Colonic mucosa (tissue), 4 donors: ENCODE measurements around the gene NFASC. TPM values are rescaled to one million over a fixed set of nuclear protein-coding genes. Genes with fewer than 3 reads are reported as not detected.

Experiments
- DNase-seq: peaks from one replicate; pipeline ENCODE4 v3.0.0-alpha.2; 2020
- H3K27ac ChIP-seq: fragments of 200-600 bp; one replicate; pipeline ENCODE4 v1.8.0; 2021
- H3K27me3 ChIP-seq: fragments of 200-600 bp; one replicate; pipeline ENCODE4 v1.8.0; 2021
- H3K36me3 ChIP-seq: fragments of 200-600 bp; one replicate; pipeline ENCODE4 v1.8.0; 2021
- H3K4me1 ChIP-seq: fragments of 200-600 bp; one replicate; pipeline ENCODE4 v1.8.0; 2021; ENCODE audit warnings: mild to moderate bottlenecking
- H3K4me3 ChIP-seq: fragments of 200-600 bp; one replicate; pipeline ENCODE4 v1.8.0; 2021
- H3K9ac ChIP-seq, 2 donors: one replicate each; pipeline ENCODE4 v1.7.0; 2013; ENCODE audit warnings: control low read depth in 2 of 2, low read depth in 2 of 2, low read length in 2 of 2
- H3K9me3 ChIP-seq: fragments of 200-600 bp; one replicate; pipeline ENCODE4 v1.8.0; 2021
- intact Hi-C: fragments of 100-400 bp; cut with DNase I; formaldehyde crosslinking; loops from one replicate; pipeline ENCODE4 v1.14.1; 2022
- total RNA-seq, 2 donors: library from RNA; stranded (reverse); fragmentation: NEBNext Ultra II Directional in 1 of 2; extraction: Animal tissue kit (Norgen Biotek cat#: 25700) in 1 of 2; gene quantifications; one replicate each; pipeline ENCODE4 v1.2.1, GENCODE V29; 2021
- TF ChIP-seq, protein P1 (sequence below): fragments of 200-600 bp; IDR thresholded peaks from one replicate; pipeline ENCODE4 v1.8.0; 2022; ENCODE audit warnings: antibody characterized with exemption, mild to moderate bottlenecking
- donor health status: healthy.
- donor health status: DM: no; HTN: no; CAD: no.
- donor health status: DM: no; HTN: no; CAD: no.

NFASC gene
- total RNA-seq, result 10 to 100 TPM; 12.1 to 13.9 TPM

- H3K9me3 ChIP-seq, result no peaks in the 10 kb centered on the region
- no peak within 1 kb of the TSS for H3K4me3 ChIP-seq
- intact Hi-C loops, result no loop called here
- no peaks in the 10 kb centered on the region for H3K27me3 ChIP-seq
- TF ChIP-seq, protein P1, sequence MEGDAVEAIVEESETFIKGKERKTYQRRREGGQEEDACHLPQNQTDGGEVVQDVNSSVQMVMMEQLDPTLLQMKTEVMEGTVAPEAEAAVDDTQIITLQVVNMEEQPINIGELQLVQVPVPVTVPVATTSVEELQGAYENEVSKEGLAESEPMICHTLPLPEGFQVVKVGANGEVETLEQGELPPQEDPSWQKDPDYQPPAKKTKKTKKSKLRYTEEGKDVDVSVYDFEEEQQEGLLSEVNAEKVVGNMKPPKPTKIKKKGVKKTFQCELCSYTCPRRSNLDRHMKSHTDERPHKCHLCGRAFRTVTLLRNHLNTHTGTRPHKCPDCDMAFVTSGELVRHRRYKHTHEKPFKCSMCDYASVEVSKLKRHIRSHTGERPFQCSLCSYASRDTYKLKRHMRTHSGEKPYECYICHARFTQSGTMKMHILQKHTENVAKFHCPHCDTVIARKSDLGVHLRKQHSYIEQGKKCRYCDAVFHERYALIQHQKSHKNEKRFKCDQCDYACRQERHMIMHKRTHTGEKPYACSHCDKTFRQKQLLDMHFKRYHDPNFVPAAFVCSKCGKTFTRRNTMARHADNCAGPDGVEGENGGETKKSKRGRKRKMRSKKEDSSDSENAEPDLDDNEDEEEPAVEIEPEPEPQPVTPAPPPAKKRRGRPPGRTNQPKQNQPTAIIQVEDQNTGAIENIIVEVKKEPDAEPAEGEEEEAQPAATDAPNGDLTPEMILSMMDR, result no peak
- H3K27ac ChIP-seq, result no peak within 1 kb of the TSS
- H3K4me1 ChIP-seq, result no peaks in the 10 kb centered on the region
- DNase-seq, result no peak
- no peaks in the 10 kb centered on the region for H3K36me3 ChIP-seq
- H3K9ac ChIP-seq, result no peak within 1 kb of the TSS
Measured at GRCh38 chr1:204870160-204870912, at the start of gene NFASC. Gene NFASC (plus strand): TSS chr1:204870862. CDS start chr1:204944316, 73,454 bp downstream.

- TF ChIP-seq, protein P1, result no peak
- intact Hi-C loops, result no loop called here
- H3K9ac ChIP-seq, result no peak overlapping the region
- no peak overlapping the region for H3K4me3 ChIP-seq
- no peaks in the 10 kb centered on the region for H3K27me3 ChIP-seq
- no peak overlapping the region for H3K27ac ChIP-seq
- H3K4me1 ChIP-seq, result no peaks in the 10 kb centered on the region
- no peaks in the 10 kb centered on the region for H3K36me3 ChIP-seq
- no peaks in the 10 kb centered on the region for H3K9me3 ChIP-seq
- DNase-seq, result no peak
Measured at GRCh38 chr1:204821476-204821875, 49.2 kb upstream of the NFASC start.

DNA sequence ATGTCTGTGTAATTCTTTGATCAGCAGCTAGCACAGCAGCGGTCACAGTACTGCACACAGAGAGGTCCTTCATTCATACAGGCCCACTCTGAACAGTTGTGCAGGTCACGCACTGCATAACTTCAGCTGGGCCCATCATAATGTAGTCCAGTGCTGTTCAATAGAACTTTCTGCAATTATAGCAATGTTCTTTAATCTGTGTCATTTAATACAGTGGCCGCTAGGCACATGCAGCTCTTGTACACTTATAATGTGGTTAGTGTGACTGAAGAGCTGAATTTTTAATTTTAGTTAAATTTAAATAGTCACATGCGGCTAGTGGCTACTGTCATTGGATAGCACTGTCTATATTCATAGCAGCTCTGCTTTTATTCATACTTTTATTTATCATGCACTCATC is 48.7 kb upstream of the NFASC start:
- no peak for DNase-seq
- H3K36me3 ChIP-seq, result no peaks in the 10 kb centered on the region
- no peak overlapping the region for H3K27ac ChIP-seq
- H3K27me3 ChIP-seq, result no peaks in the 10 kb centered on the region
- H3K9ac ChIP-seq, result no peak overlapping the region
- intact Hi-C loops, result no loop called here
- TF ChIP-seq, protein P1, result no peak
- H3K9me3 ChIP-seq, result no peaks in the 10 kb centered on the region
- no peaks in the 10 kb centered on the region for H3K4me1 ChIP-seq
- H3K4me3 ChIP-seq, result no peak overlapping the region

GRCh38 chr1:204826970-204827369 is 43.7 kb upstream of the NFASC start:
- no peak overlapping the region for H3K9ac ChIP-seq
- DNase-seq, result peak; percentile 53
- intact Hi-C loops, result loop anchor here (5.0 kb wide), 1 partner anchor 115 kb away; no protein-coding TSS in a partner anchor
- no peaks in the 10 kb centered on the region for H3K4me1 ChIP-seq
- H3K9me3 ChIP-seq, result no peaks in the 10 kb centered on the region
- H3K27me3 ChIP-seq, result peaks cover 7% of the 10 kb centered on the region
- H3K36me3 ChIP-seq, result no peaks in the 10 kb centered on the region
- H3K27ac ChIP-seq, result no peak overlapping the region
- TF ChIP-seq, protein P1, result peak; percentile 18
- no peak overlapping the region for H3K4me3 ChIP-seq

- intact Hi-C loops, result loop anchor here (5.0 kb wide), 1 partner anchor 114 kb away; no protein-coding TSS in a partner anchor
- peak; percentile 60 for DNase-seq
- TF ChIP-seq, protein P1, result no peak
- H3K36me3 ChIP-seq, result no peaks in the 10 kb centered on the region
- peaks cover 7% of the 10 kb centered on the region for H3K27me3 ChIP-seq
- no peaks in the 10 kb centered on the region for H3K4me1 ChIP-seq
- H3K9me3 ChIP-seq, result no peaks in the 10 kb centered on the region
- peak overlapping the region in 1 of 2 donors; percentile 13 for H3K9ac ChIP-seq
- peak overlapping the region; percentile 15 for H3K4me3 ChIP-seq
- no peak overlapping the region for H3K27ac ChIP-seq
Measured at GRCh38 chr1:204828352-204828850, 42.3 kb upstream of the NFASC start.
